Measurements from ENCODE around the gene RETREG1. TPM values are rescaled to one million over a fixed set of nuclear protein-coding genes. Genes with fewer than 3 reads are reported as not detected.
"Not testable (repeated sequence)": the region's sequence is repeated elsewhere in the genome, so short reads cannot be mapped to it uniquely, and the experiment has no call there.

Gene RETREG1
- total RNA-seq, 2 donors from 2014 or later = 114 to 145 TPM

GRCh38 chr5:16543206-16543605 lies 73.6 kb downstream of the RETREG1 start:
- intact Hi-C loops (cut with DNase I) = not testable (repeated sequence)

GRCh38 chr5:16542236-16542635 lies 74.6 kb downstream of the RETREG1 start:
- ATAC-seq (no peak), DNase-seq (no peak)
- intact Hi-C loops (cut with DNase I) = no loop called here

More at GRCh38 chr5:16543206-16543605, 73.6 kb downstream of the RETREG1 start:
- DNase-seq, ATAC-seq: not testable (repeated sequence)

- ATAC-seq; intact Hi-C loops (cut with DNase I): not testable (repeated sequence)
Observed at GRCh38 chr5:16541592-16541991, 75.2 kb downstream of the RETREG1 start.

GRCh38 chr5:16540421-16540820 lies 76.4 kb downstream of the RETREG1 start:
- no peak for DNase-seq
- intact Hi-C loops (cut with DNase I) = no loop called here
- peak in 1 of 2 donors; percentile 21 for ATAC-seq

More at GRCh38 chr5:16541592-16541991, 75.2 kb downstream of the RETREG1 start:
- not testable (repeated sequence) for DNase-seq

- intact Hi-C loops (cut with DNase I) = no loop called here
- peak; percentile 78 for DNase-seq
- peak; percentile 87 to 88 for ATAC-seq
Observed at GRCh38 chr5:16539169-16539666, 77.6 kb downstream of the RETREG1 start.

GRCh38 chr5:16538006-16538405 lies 78.8 kb downstream of the RETREG1 start:
- ATAC-seq (no peak), DNase-seq (no peak)
- intact Hi-C loops (cut with DNase I) = no loop called here

GRCh38 chr5:16536818-16537217 lies 80.0 kb downstream of the RETREG1 start:
- no peak for DNase-seq
- intact Hi-C loops (cut with DNase I) = no loop called here
- ATAC-seq = no peak

GRCh38 chr5:16536246-16536645 lies 80.6 kb downstream of the RETREG1 start:
- ATAC-seq (peak in 1 of 2 donors; percentile 12), DNase-seq (no peak)
- intact Hi-C loops (cut with DNase I) = no loop called here

GRCh38 chr5:16534280-16534679 lies 82.5 kb downstream of the RETREG1 start:
- ATAC-seq (peak; percentile 87 to 92), DNase-seq (peak; percentile 40)
- intact Hi-C loops (cut with DNase I) = no loop called here

- intact Hi-C loops (cut with DNase I) = no loop called here
- ATAC-seq = no peak
- no peak for DNase-seq
Observed at GRCh38 chr5:16531063-16531648, 85.6 kb downstream of the RETREG1 start.

- ATAC-seq (no peak), DNase-seq (no peak)
- intact Hi-C loops (cut with DNase I) = no loop called here
Observed at GRCh38 chr5:16529306-16529705, 87.5 kb downstream of the RETREG1 start.

GRCh38 chr5:16528382-16529110 lies 88.3 kb downstream of the RETREG1 start:
- no peak for ATAC-seq
- intact Hi-C loops (cut with DNase I) = no loop called here
- no peak for DNase-seq

- DNase-seq (no peak), ATAC-seq (no peak)
- intact Hi-C loops (cut with DNase I) = no loop called here
Observed at GRCh38 chr5:16525651-16526050, 91.1 kb downstream of the RETREG1 start.

GRCh38 chr5:16524286-16524685 lies 92.5 kb downstream of the RETREG1 start:
- no peak for DNase-seq
- intact Hi-C loops (cut with DNase I) = no loop called here
- no peak for ATAC-seq

GRCh38 chr5:16521521-16522483 lies 95.0 kb downstream of the RETREG1 start:
- no peak for ATAC-seq
- intact Hi-C loops (cut with DNase I) = no loop called here

GRCh38 chr5:16520841-16521240 lies 96.0 kb downstream of the RETREG1 start:
- intact Hi-C loops (cut with DNase I) = no loop called here
- ATAC-seq = no peak
- DNase-seq = no peak

More at GRCh38 chr5:16521521-16522483, 95.0 kb downstream of the RETREG1 start:
- no peak for DNase-seq

GRCh38 chr5:16519435-16519834 lies 97.4 kb downstream of the RETREG1 start:
- no peak for DNase-seq
- peak; percentile 29 to 57 for ATAC-seq
- intact Hi-C loops (cut with DNase I) = no loop called here

- no peak for DNase-seq
- no peak for ATAC-seq
- intact Hi-C loops (cut with DNase I) = no loop called here
Observed at GRCh38 chr5:16518606-16519005, 98.2 kb downstream of the RETREG1 start.

GRCh38 chr5:16515532-16515931 lies 101.3 kb downstream of the RETREG1 start:
- intact Hi-C loops (cut with DNase I) = no loop called here
- no peak for DNase-seq
- no peak for ATAC-seq
